Vagina (tissue), 2 donors: ENCODE results near the gene SLU7. TPM values are rescaled to one million over a fixed set of nuclear protein-coding genes. Genes with fewer than 3 reads are reported as not detected.
A peak's percentile ranks its signal among the peaks of the same experiment; 100 is the strongest.

Experiments
- DNase-seq, 2 donors: peaks; one replicate each; pipeline ENCODE4 v3.0.0-alpha.2; 2017; ENCODE audit errors: extremely low spot score in 2 of 2
- H3K27ac ChIP-seq: fragments of 200-600 bp; sonication (generic); one replicate; pipeline ENCODE4 v1.5.1; 2019
- H3K27me3 ChIP-seq: fragments of 200-600 bp; sonication (generic); one replicate; pipeline ENCODE4 v1.5.1; 2019
- H3K36me3 ChIP-seq, 2 donors: fragments of 200-600 bp; sonication (generic); one replicate each; pipeline ENCODE4 v1.5.1; 2017 to 2019
- H3K4me1 ChIP-seq: fragments of 200-600 bp; sonication (generic); one replicate; pipeline ENCODE4 v1.5.1; 2019
- H3K4me3 ChIP-seq, 2 donors: fragments of 200-600 bp; sonication (generic); 1 replicate in 1 of 2; 2 replicates in 1 of 2; pipeline ENCODE4 v1.5.1; 2016 to 2019
- H3K9me3 ChIP-seq: fragments of 200-600 bp; sonication (generic); one replicate; pipeline ENCODE4 v1.5.1; 2019
- POLR2A ChIP-seq, 2 donors: fragments of 450-650 bp; IDR thresholded peaks; one replicate each; pipeline ENCODE4 v1.6.1; 2017; ENCODE audit warnings: antibody characterized with exemption in 2 of 2, mild to moderate bottlenecking in 2 of 2, moderate library complexity in 2 of 2
- POLR2AphosphoS5 ChIP-seq, 2 donors: sonication (generic); formaldehyde crosslinking; IDR thresholded peaks; one replicate each; pipeline ENCODE4 v1.9.0; 2017; ENCODE audit warnings: antibody characterized with exemption in 2 of 2, mild to moderate bottlenecking in 2 of 2, low read depth in 1 of 2; ENCODE audit not compliant: insufficient read depth in 1 of 2
- intact Hi-C: fragments of 100-400 bp; cut with DNase I; formaldehyde crosslinking; loops from one replicate; pipeline ENCODE4 v1.15.1; 2023
- total RNA-seq: library from RNA; depleted of rRNA; stranded (reverse); fragments of >200 nt; gene quantifications from one replicate; pipeline ENCODE4 v1.2.3, GENCODE V29; 2016
- TF ChIP-seq, protein P1 (sequence below), 3 experiments: fragments of 450-650 bp in 2 of 3; fragments of 200-600 bp in 1 of 3; sonication (generic) in 1 of 3; IDR thresholded peaks; one replicate each; pipeline ENCODE4 v1.5.1; 2017 to 2019; ENCODE audit warnings: antibody characterized with exemption in 3 of 3, mild to moderate bottlenecking in 2 of 3, moderate library complexity in 2 of 3

The SLU7 gene
- total RNA-seq, 1 donor from 2014 or later: 24.3 TPM

DNA sequence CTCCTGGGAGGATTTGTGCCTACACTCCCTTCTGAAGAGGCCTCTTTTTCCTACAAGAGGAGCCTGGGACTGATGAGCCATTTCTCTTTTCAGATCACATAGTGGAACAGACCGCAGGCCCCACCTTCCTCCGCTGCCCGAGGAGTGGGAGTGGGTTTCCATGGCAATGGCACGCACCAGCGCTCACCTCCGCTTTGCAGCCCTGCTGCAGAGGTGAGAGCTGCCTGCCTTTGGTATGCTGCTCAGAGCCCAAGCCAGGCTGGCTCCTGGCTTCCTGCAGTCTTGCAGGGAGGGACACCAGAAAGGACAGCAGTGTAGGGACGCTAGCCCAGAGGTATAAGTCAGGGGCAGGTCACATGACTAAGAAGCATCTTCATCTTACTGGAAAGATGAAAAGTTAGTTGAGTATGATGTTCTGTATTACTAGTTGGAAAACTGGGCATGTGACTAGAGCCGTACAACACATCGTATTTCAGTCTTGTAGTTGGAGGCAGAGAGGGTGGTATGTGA, 15.2 kb upstream of the SLU7 start:
- no peaks in the 10 kb centered on the region for H3K36me3 ChIP-seq
- H3K27ac ChIP-seq: no peak overlapping the region
- no peak overlapping the region for H3K4me3 ChIP-seq
- no peaks in the 10 kb centered on the region for H3K27me3 ChIP-seq
- peaks cover 6% of the 10 kb centered on the region for H3K4me1 ChIP-seq
- H3K9me3 ChIP-seq: no peaks in the 10 kb centered on the region
- no peak for DNase-seq
- TF ChIP-seq POLR2AphosphoS5 (IDR thresholded peaks at IDR 0.05; ENCODE audit: insufficient read depth in 1 of 2, low read depth in 1 of 2): no peak
- TF ChIP-seq POLR2A (IDR thresholded peaks at IDR 0.05): no peak
- TF ChIP-seq, protein P1, sequence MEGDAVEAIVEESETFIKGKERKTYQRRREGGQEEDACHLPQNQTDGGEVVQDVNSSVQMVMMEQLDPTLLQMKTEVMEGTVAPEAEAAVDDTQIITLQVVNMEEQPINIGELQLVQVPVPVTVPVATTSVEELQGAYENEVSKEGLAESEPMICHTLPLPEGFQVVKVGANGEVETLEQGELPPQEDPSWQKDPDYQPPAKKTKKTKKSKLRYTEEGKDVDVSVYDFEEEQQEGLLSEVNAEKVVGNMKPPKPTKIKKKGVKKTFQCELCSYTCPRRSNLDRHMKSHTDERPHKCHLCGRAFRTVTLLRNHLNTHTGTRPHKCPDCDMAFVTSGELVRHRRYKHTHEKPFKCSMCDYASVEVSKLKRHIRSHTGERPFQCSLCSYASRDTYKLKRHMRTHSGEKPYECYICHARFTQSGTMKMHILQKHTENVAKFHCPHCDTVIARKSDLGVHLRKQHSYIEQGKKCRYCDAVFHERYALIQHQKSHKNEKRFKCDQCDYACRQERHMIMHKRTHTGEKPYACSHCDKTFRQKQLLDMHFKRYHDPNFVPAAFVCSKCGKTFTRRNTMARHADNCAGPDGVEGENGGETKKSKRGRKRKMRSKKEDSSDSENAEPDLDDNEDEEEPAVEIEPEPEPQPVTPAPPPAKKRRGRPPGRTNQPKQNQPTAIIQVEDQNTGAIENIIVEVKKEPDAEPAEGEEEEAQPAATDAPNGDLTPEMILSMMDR (IDR thresholded peaks at IDR 0.05): no peak
- intact Hi-C loops: no loop called here

- TF ChIP-seq, protein P1 (IDR thresholded peaks at IDR 0.05): no peak
- intact Hi-C loops: no loop called here
- DNase-seq: no peak
- Histone ChIP-seq H3K9me3 (no peaks in the 10 kb centered on the region), H3K36me3 (no peaks in the 10 kb centered on the region), H3K27me3 (no peaks in the 10 kb centered on the region), H3K4me1 (no peaks in the 10 kb centered on the region), H3K4me3 (no peak overlapping the region), H3K27ac (no peak overlapping the region)
Measured at GRCh38 chr5:160432787-160433186, 13.9 kb upstream of the SLU7 start.

DNA sequence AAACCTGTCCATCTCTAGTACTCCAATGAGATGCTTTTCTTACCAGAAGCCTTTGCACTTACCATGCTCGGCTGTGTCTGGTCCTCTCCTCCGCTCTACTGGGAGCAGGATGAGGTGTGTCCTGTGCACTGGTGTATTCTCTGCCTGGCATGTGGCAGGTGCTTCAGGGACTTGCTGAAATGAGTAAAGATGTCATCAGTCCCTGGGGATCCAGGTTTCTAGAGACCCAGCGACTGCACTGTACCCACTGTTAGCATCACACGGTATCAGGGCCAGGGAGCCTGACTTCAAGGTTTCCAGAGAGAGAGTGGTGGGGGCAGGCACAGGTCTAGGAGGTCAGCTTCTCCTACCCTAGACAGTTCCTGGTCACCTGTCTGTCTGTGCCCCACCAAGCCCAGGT, 13.3 kb upstream of the SLU7 start:
- no peak overlapping the region for H3K27ac ChIP-seq
- intact Hi-C loops: no loop called here
- no peaks in the 10 kb centered on the region for H3K4me1 ChIP-seq
- no peaks in the 10 kb centered on the region for H3K9me3 ChIP-seq
- DNase-seq: no peak
- no peaks in the 10 kb centered on the region for H3K36me3 ChIP-seq
- H3K4me3 ChIP-seq: no peak overlapping the region
- H3K27me3 ChIP-seq: no peaks in the 10 kb centered on the region
- TF ChIP-seq POLR2A (IDR thresholded peaks at IDR 0.05) (no peak), POLR2AphosphoS5 (IDR thresholded peaks at IDR 0.05; ENCODE audit: insufficient read depth in 1 of 2, low read depth in 1 of 2) (no peak)
- TF ChIP-seq, protein P1 (IDR thresholded peaks at IDR 0.05): no peak

- no peaks in the 10 kb centered on the region for H3K27me3 ChIP-seq
- no peaks in the 10 kb centered on the region for H3K4me1 ChIP-seq
- no peak for DNase-seq
- H3K36me3 ChIP-seq: no peaks in the 10 kb centered on the region
- no peaks in the 10 kb centered on the region for H3K9me3 ChIP-seq
- TF ChIP-seq POLR2AphosphoS5 (IDR thresholded peaks at IDR 0.05; ENCODE audit: insufficient read depth in 1 of 2, low read depth in 1 of 2) (no peak), POLR2A (IDR thresholded peaks at IDR 0.05) (no peak)
- TF ChIP-seq, protein P1 (IDR thresholded peaks at IDR 0.05): no peak
- intact Hi-C loops: no loop called here
- no peak overlapping the region for H3K27ac ChIP-seq
- no peak overlapping the region for H3K4me3 ChIP-seq
Measured at GRCh38 chr5:160427607-160428006, 8.7 kb upstream of the SLU7 start.

DNA sequence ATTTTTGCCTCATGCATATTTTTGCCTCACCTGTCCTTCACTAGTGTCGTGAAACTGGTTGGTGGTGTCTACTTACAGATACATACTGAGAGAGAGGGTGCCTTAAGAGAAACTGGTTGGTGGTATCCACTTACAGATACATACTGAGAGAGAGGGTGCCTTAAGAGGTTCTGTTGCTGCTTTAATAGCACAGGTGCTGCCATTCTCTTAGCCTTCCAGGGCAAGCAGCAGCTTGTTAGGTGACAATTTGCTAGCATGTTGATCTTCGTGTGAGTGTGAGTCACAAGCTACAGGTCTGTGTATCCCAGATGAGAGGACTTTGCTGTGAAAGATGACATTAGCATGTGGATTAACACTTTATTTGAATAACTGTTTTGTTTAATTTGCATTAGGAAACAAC, 4.2 kb upstream of the SLU7 start:
- Histone ChIP-seq H3K4me3 (no peak overlapping the region), H3K9me3 (no peaks in the 10 kb centered on the region), H3K27ac (no peak overlapping the region), H3K4me1 (peaks cover 18% of the 10 kb centered on the region), H3K36me3 (no peaks in the 10 kb centered on the region), H3K27me3 (no peaks in the 10 kb centered on the region)
- DNase-seq: no peak
- intact Hi-C loops: no loop called here
- peak in 1 of 2 donors; percentile 78 for TF ChIP-seq POLR2AphosphoS5 (IDR thresholded peaks at IDR 0.05; ENCODE audit: insufficient read depth in 1 of 2, low read depth in 1 of 2)
- TF ChIP-seq, protein P1 (IDR thresholded peaks at IDR 0.05): no peak
